Activated naive CD8-positive, alpha-beta T cell (primary cell): ENCODE measurements around the gene THSD4.
"Not testable (repeated sequence)": the region's sequence is repeated elsewhere in the genome, so short reads cannot be mapped to it uniquely, and the experiment has no call there.

ENCODE experiments used
- H3K27ac Mint-ChIP-seq: one replicate; pipeline ENCODE4 v1.8.0; 2021; ENCODE audit warnings: mixed read lengths
- H3K27me3 Mint-ChIP-seq: one replicate; pipeline ENCODE4 v1.8.0; 2021; ENCODE audit warnings: mixed read lengths
- H3K36me3 Mint-ChIP-seq: one replicate; pipeline ENCODE4 v1.8.0; 2021; ENCODE audit warnings: mixed read lengths
- H3K4me1 Mint-ChIP-seq: one replicate; pipeline ENCODE4 v1.8.0; 2021; ENCODE audit warnings: low read depth, mixed read lengths
- H3K4me3 Mint-ChIP-seq: one replicate; pipeline ENCODE4 v1.8.0; 2021; ENCODE audit warnings: mild to moderate bottlenecking, mixed read lengths
- H3K9me3 Mint-ChIP-seq: one replicate; pipeline ENCODE4 v1.8.0; 2021; ENCODE audit warnings: low read depth, mixed read lengths

THSD4 gene

DNA sequence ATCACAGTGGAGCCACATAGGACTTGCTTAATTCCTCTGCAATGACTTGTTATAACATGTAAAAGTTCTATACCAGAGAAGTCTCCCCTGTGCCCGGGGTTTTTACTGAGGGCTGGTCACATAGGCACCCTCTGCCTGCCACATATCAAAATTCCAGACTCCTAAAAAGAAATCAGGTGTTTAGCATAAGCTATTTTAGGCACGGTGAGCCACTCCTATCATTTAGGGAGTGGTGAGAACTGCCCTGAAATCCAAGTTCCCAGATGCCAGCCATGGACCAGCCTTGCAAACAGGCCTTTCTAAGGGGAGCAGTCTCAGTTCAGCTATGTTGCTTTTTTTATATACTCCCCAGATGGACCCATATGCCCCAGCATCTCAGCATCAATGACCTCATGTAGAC is 130.3 kb downstream of the THSD4 start:
- H3K4me1 Mint-ChIP-seq: no peaks in the 10 kb centered on the region
- no peaks in the 10 kb centered on the region for H3K36me3 Mint-ChIP-seq
- H3K4me3 Mint-ChIP-seq: no peak overlapping the region
- H3K9me3 Mint-ChIP-seq: no peaks in the 10 kb centered on the region
- H3K27ac Mint-ChIP-seq: no peak overlapping the region
- peaks cover 1% of the 10 kb centered on the region for H3K27me3 Mint-ChIP-seq

- Mint-ChIP-seq H3K27ac (no peak overlapping the region), H3K27me3 (peaks cover 1% of the 10 kb centered on the region), H3K36me3 (no peaks in the 10 kb centered on the region), H3K4me3 (no peak overlapping the region), H3K4me1 (no peaks in the 10 kb centered on the region), H3K9me3 (no peaks in the 10 kb centered on the region)
Measured at GRCh38 chr15:71248386-71248785, 133.1 kb downstream of the THSD4 start.

- peaks cover 1% of the 10 kb centered on the region for H3K27me3 Mint-ChIP-seq
- no peak overlapping the region for H3K27ac Mint-ChIP-seq
- no peaks in the 10 kb centered on the region for H3K36me3 Mint-ChIP-seq
- no peaks in the 10 kb centered on the region for H3K9me3 Mint-ChIP-seq
- no peaks in the 10 kb centered on the region for H3K4me1 Mint-ChIP-seq
- no peak overlapping the region for H3K4me3 Mint-ChIP-seq
Measured at GRCh38 chr15:71249986-71250385, 134.7 kb downstream of the THSD4 start.

GRCh38 chr15:71250936-71251583 is 135.8 kb downstream of the THSD4 start:
- H3K9me3 Mint-ChIP-seq: no peaks in the 10 kb centered on the region
- no peaks in the 10 kb centered on the region for H3K4me1 Mint-ChIP-seq
- H3K27me3 Mint-ChIP-seq: peaks cover 1% of the 10 kb centered on the region
- no peak overlapping the region for H3K4me3 Mint-ChIP-seq
- no peaks in the 10 kb centered on the region for H3K36me3 Mint-ChIP-seq
- H3K27ac Mint-ChIP-seq: no peak overlapping the region

- Mint-ChIP-seq H3K36me3 (no peaks in the 10 kb centered on the region), H3K27me3 (peaks cover 1% of the 10 kb centered on the region), H3K27ac (no peak overlapping the region), H3K4me1 (no peaks in the 10 kb centered on the region), H3K4me3 (no peak overlapping the region), H3K9me3 (no peaks in the 10 kb centered on the region)
Measured at GRCh38 chr15:71251584-71252043, 136.3 kb downstream of the THSD4 start.

- Mint-ChIP-seq H3K9me3 (no peaks in the 10 kb centered on the region), H3K27ac (no peak overlapping the region), H3K27me3 (peaks cover 1% of the 10 kb centered on the region), H3K4me1 (no peaks in the 10 kb centered on the region), H3K36me3 (no peaks in the 10 kb centered on the region), H3K4me3 (no peak overlapping the region)
Measured at GRCh38 chr15:71252044-71252739, 136.9 kb downstream of the THSD4 start.

- H3K4me3 Mint-ChIP-seq: no peak overlapping the region
- no peak overlapping the region for H3K27ac Mint-ChIP-seq
- H3K36me3 Mint-ChIP-seq: no peaks in the 10 kb centered on the region
- no peaks in the 10 kb centered on the region for H3K9me3 Mint-ChIP-seq
- H3K4me1 Mint-ChIP-seq: no peaks in the 10 kb centered on the region
- H3K27me3 Mint-ChIP-seq: no peaks in the 10 kb centered on the region
Measured at GRCh38 chr15:71252740-71253047, 137.4 kb downstream of the THSD4 start.

- Mint-ChIP-seq H3K27ac (no peak overlapping the region), H3K27me3 (no peaks in the 10 kb centered on the region), H3K9me3 (no peaks in the 10 kb centered on the region), H3K4me1 (no peaks in the 10 kb centered on the region), H3K36me3 (no peaks in the 10 kb centered on the region), H3K4me3 (no peak overlapping the region)
Measured at GRCh38 chr15:71254491-71254890, 139.2 kb downstream of the THSD4 start.

GRCh38 chr15:71256934-71257664 is 141.8 kb downstream of the THSD4 start:
- Mint-ChIP-seq H3K27ac (no peak overlapping the region), H3K36me3 (no peaks in the 10 kb centered on the region), H3K27me3 (peaks cover 2% of the 10 kb centered on the region), H3K4me3 (no peak overlapping the region), H3K9me3 (no peaks in the 10 kb centered on the region), H3K4me1 (no peaks in the 10 kb centered on the region)

GRCh38 chr15:71259866-71260265 is 144.6 kb downstream of the THSD4 start:
- Mint-ChIP-seq H3K9me3 (no peaks in the 10 kb centered on the region), H3K27ac (no peak overlapping the region), H3K36me3 (no peaks in the 10 kb centered on the region), H3K27me3 (peaks cover 6% of the 10 kb centered on the region), H3K4me1 (no peaks in the 10 kb centered on the region), H3K4me3 (no peak overlapping the region)

DNA sequence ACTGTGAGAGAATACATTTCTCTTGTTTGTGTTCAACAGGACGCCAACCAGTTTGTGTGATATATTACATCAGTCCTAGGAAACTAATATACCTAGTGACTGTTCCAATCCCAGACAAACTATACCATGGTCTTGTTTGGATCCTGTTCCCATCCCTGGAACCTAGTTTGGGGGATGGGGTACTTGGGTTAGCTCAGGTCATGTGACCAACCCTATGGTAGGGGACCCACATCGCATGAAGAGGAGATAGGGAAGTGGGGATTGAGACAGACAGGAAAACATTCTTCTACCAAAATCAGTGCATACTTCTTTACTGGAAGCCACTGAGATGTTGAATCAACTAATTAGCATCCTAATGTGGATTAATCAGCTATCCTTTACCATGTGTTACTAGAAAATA is 146.1 kb downstream of the THSD4 start:
- no peaks in the 10 kb centered on the region for H3K36me3 Mint-ChIP-seq
- H3K27me3 Mint-ChIP-seq: peaks cover 6% of the 10 kb centered on the region
- H3K4me3 Mint-ChIP-seq: no peak overlapping the region
- H3K4me1 Mint-ChIP-seq: no peaks in the 10 kb centered on the region
- H3K9me3 Mint-ChIP-seq: no peaks in the 10 kb centered on the region
- H3K27ac Mint-ChIP-seq: no peak overlapping the region

DNA sequence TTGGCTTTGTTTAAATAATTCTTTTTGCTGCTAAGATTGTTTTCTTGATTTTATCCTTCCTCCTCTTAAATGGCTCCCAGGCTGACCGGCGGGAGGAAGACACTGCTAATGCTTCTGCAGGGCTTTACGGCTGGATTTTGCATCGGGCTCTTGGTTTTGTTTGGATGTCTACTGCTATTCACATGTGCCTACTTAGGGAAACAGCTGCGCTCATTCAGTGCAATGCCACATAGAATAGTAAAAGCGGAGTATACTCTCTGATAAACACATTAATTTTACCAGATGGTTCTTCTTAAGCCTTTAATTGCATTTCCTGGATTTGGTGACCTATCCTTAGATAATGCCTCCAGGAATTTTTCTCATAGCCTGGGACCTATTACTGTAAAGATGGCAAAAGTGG is 146.6 kb downstream of the THSD4 start:
- peaks cover 6% of the 10 kb centered on the region for H3K27me3 Mint-ChIP-seq
- no peak overlapping the region for H3K4me3 Mint-ChIP-seq
- H3K4me1 Mint-ChIP-seq: no peaks in the 10 kb centered on the region
- H3K36me3 Mint-ChIP-seq: no peaks in the 10 kb centered on the region
- H3K9me3 Mint-ChIP-seq: no peaks in the 10 kb centered on the region
- no peak overlapping the region for H3K27ac Mint-ChIP-seq

- Mint-ChIP-seq H3K27me3 (peaks cover 10% of the 10 kb centered on the region), H3K27ac (no peak overlapping the region)
Measured at GRCh38 chr15:71262599-71262998, 147.3 kb downstream of the THSD4 start.

DNA sequence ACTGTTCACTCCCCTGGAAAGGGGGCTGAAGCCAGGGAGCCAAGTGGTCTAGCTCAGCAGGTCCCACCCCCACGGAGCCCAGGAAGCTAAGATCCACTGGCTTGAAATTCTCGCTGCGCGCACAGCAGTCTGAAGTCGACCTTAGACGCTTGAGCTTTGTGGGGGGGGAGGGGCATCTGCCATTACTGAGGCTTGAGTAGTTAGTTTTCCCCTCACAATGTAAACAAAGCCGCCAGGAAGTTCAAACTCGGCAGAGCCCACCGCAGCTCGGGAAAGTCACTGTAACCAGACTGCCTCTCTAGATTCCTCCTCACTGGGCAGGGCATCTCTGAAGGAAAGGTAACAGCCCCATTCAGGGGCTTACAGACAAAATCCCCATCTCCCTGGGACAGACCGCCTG is 150.3 kb downstream of the THSD4 start:
- H3K36me3 Mint-ChIP-seq, H3K9me3 Mint-ChIP-seq, H3K27me3 Mint-ChIP-seq, H3K4me3 Mint-ChIP-seq, H3K4me1 Mint-ChIP-seq, H3K27ac Mint-ChIP-seq: not testable (repeated sequence)

More at GRCh38 chr15:71262599-71262998, 147.3 kb downstream of the THSD4 start:
- Mint-ChIP-seq H3K4me3 (no peak overlapping the region), H3K4me1 (no peaks in the 10 kb centered on the region), H3K36me3 (no peaks in the 10 kb centered on the region), H3K9me3 (no peaks in the 10 kb centered on the region)

GRCh38 chr15:71271327-71271726 is 156.1 kb downstream of the THSD4 start:
- no peaks in the 10 kb centered on the region for H3K9me3 Mint-ChIP-seq
- no peaks in the 10 kb centered on the region for H3K4me1 Mint-ChIP-seq
- H3K27me3 Mint-ChIP-seq: peaks cover 5% of the 10 kb centered on the region
- H3K27ac Mint-ChIP-seq: no peak overlapping the region
- no peak overlapping the region for H3K4me3 Mint-ChIP-seq
- no peaks in the 10 kb centered on the region for H3K36me3 Mint-ChIP-seq
